Left lung (tissue), 10 donors: Measurements from ENCODE around the gene SNX3. TPM values are rescaled to one million over a fixed set of nuclear protein-coding genes. Genes with fewer than 3 reads are reported as not detected.
A peak's percentile ranks its signal among the peaks of the same experiment; 100 is the strongest.
"Not testable (repeated sequence)": the region's sequence is repeated elsewhere in the genome, so short reads cannot be mapped to it uniquely, and the experiment has no call there.

Source experiments
- ATAC-seq: fragments of 200-7000 bp; cut with Tn5 transposase; one replicate; pipeline ENCODE4 v1.9.1; 2020; ENCODE audit warnings: moderate library complexity
- DNase-seq, 4 donors: peaks; one replicate each; pipeline ENCODE4 v3.0.0-alpha.2; 2013 to 2020
- H3K27ac ChIP-seq, 2 donors: fragments of 200-600 bp; sonication (generic) in 1 of 2; one replicate each; pipeline versions ENCODE4 v1.5.0 to v1.8.0; 2020 to 2021
- H3K27me3 ChIP-seq, 2 donors: fragments of 200-600 bp; sonication (generic) in 1 of 2; one replicate each; pipeline versions ENCODE4 v1.5.0 to v1.8.0; 2020 to 2021
- H3K36me3 ChIP-seq, 2 donors: fragments of 200-600 bp; sonication (generic) in 1 of 2; one replicate each; pipeline versions ENCODE4 v1.5.0 to v1.8.0; 2020 to 2021
- H3K4me1 ChIP-seq, 2 donors: fragments of 200-600 bp; one replicate each; pipeline ENCODE4 v1.8.0; 2021
- H3K4me3 ChIP-seq, 2 donors: fragments of 200-600 bp; sonication (generic) in 1 of 2; one replicate each; pipeline versions ENCODE4 v1.5.0 to v1.8.0; 2020 to 2021; ENCODE audit warnings: mild to moderate bottlenecking in 1 of 2
- H3K9me3 ChIP-seq, 2 donors: fragments of 200-600 bp; sonication (generic) in 1 of 2; one replicate each; pipeline versions ENCODE4 v1.5.0 to v1.8.0; 2020 to 2021
- intact Hi-C, 2 donors: fragments of 100-400 bp; cut with DNase I; formaldehyde crosslinking; loops; one replicate each; pipeline versions ENCODE4 v1.11.2 to v1.14.2; 2022
- polyA plus RNA-seq, 6 donors: library from polyadenylated mRNA; unstranded; fragments of 120-200 nt; gene quantifications; one replicate each; pipeline ENCODE4 v1.2.1, GENCODE V29; 2013; ENCODE audit not compliant: insufficient read length in 6 of 6
- total RNA-seq, 2 donors: library from RNA; stranded (reverse); fragmentation: NEBNext Ultra II Directional; extraction: Animal tissue kit (Norgen Biotek cat#: 25700); gene quantifications; one replicate each; pipeline ENCODE4 v1.2.1, GENCODE V29; 2021
- TF ChIP-seq, protein P1 (sequence below), 2 donors: fragments of 200-600 bp; sonication (generic) in 1 of 2; IDR thresholded peaks; one replicate each; pipeline versions ENCODE4 v1.5.0 to v1.8.0; 2021; ENCODE audit warnings: antibody characterized with exemption in 2 of 2
- donor health status: DM: no; HTN: yes; CAD: no.
- donor health status: DM: no; HTN: no; CAD: no.

The SNX3 gene
- total and polyA plus RNA-seq, 8 donors: 196 to 284 (median 232) TPM

DNA sequence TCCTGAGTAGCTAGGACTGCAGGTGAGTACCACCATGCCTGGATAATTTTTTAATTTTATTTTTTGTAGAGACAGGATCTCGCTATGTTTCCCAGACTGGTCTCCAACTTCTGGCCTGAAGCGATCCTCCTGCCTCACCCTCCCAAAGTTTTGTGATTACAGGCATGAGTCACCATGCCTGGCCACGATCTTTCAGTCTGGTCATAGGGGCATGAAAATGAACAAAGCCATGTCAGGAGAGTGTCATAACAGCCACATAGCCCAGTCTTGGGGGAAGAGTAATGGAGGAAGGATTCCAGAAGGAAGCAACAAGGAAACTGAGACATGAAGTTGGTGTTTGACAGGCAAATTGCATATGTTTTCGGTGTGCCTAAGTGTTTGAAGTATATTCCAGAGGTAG, 17.0 kb upstream of the SNX3 start:
- no peaks in the 10 kb centered on the region for H3K27me3 ChIP-seq
- ATAC-seq: no peak
- H3K36me3 ChIP-seq: no peaks in the 10 kb centered on the region
- intact Hi-C loops: no loop called here
- no peak overlapping the region for H3K4me3 ChIP-seq
- H3K9me3 ChIP-seq: no peaks in the 10 kb centered on the region
- H3K4me1 ChIP-seq: no peaks in the 10 kb centered on the region
- H3K27ac ChIP-seq: no peak overlapping the region
- DNase-seq: no peak
- TF ChIP-seq, protein P1, sequence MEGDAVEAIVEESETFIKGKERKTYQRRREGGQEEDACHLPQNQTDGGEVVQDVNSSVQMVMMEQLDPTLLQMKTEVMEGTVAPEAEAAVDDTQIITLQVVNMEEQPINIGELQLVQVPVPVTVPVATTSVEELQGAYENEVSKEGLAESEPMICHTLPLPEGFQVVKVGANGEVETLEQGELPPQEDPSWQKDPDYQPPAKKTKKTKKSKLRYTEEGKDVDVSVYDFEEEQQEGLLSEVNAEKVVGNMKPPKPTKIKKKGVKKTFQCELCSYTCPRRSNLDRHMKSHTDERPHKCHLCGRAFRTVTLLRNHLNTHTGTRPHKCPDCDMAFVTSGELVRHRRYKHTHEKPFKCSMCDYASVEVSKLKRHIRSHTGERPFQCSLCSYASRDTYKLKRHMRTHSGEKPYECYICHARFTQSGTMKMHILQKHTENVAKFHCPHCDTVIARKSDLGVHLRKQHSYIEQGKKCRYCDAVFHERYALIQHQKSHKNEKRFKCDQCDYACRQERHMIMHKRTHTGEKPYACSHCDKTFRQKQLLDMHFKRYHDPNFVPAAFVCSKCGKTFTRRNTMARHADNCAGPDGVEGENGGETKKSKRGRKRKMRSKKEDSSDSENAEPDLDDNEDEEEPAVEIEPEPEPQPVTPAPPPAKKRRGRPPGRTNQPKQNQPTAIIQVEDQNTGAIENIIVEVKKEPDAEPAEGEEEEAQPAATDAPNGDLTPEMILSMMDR (IDR thresholded peaks at IDR 0.05): no peak

DNA sequence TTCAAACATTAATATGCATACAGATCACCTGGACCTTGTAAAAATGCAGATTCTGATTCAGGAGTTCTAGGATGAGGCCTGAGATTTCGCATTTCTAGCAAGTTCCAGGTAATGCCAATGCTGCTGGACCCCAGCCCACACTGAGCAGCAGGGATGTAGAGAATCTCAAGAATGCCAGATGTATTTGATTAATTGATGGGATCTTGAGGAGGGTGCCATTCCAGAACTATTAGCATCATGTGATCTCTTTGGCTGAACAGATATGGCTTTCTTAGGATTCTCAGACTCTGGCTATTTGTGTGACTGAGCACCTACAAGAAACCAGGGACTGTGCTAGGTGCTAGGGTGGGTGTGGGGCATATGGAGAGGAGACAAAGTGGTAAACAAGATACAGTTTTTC, 16.5 kb upstream of the SNX3 start:
- DNase-seq: no peak
- Histone ChIP-seq H3K4me3 (no peak overlapping the region), H3K36me3 (no peaks in the 10 kb centered on the region), H3K9me3 (no peaks in the 10 kb centered on the region), H3K27me3 (no peaks in the 10 kb centered on the region), H3K27ac (no peak overlapping the region), H3K4me1 (no peaks in the 10 kb centered on the region)
- intact Hi-C loops: no loop called here
- ATAC-seq: no peak
- TF ChIP-seq, protein P1 (IDR thresholded peaks at IDR 0.05): no peak

DNA sequence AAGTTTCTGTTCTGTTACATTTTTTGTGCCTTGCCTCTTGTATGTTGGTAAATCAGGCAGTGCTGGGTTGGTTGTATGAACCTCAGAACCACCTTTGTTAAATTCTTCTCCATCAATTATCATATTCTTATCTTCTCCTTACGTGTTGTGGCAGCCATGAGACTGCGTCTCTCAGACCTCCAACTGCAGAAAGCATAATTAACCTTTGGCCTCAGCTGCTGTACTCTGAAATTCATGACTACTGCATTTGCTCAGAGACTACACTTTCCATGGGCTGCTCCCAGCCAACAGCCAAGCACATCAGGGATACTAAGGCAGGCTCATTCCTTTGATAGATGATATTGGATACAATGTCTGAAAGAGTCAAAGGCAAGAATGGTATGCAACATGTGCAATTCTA, 15.1 kb upstream of the SNX3 start:
- Histone ChIP-seq H3K36me3 (no peaks in the 10 kb centered on the region), H3K27ac (no peak overlapping the region), H3K9me3 (no peaks in the 10 kb centered on the region), H3K27me3 (no peaks in the 10 kb centered on the region), H3K4me3 (no peak overlapping the region), H3K4me1 (no peaks in the 10 kb centered on the region)
- no peak for ATAC-seq
- TF ChIP-seq, protein P1 (IDR thresholded peaks at IDR 0.05): no peak
- no peak for DNase-seq
- intact Hi-C loops: no loop called here

DNA sequence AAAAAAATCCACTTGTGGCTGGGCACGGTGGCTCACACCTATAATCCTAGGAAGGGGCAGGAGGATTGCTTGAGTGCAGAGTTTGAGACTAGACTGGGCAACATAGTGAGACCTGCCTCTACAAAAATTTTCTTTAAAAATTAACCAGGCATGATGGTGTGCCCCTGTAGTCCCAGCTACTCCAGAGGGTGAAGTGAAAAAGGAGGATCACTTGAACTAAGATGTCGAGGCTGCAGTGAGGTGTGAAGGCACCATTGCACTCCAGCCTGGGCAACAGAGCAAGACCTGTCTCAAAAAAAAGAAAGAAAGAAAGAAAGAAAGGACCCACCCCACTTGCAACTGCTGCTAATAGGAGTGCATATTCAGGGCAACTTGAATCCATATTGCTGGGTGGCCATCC, 13.7 kb upstream of the SNX3 start:
- no peak overlapping the region for H3K4me3 ChIP-seq
- DNase-seq (no peak), ATAC-seq (no peak)
- intact Hi-C loops: no loop called here
- H3K4me1 ChIP-seq: no peaks in the 10 kb centered on the region
- H3K36me3 ChIP-seq: no peaks in the 10 kb centered on the region
- TF ChIP-seq, protein P1 (IDR thresholded peaks at IDR 0.05): no peak
- no peaks in the 10 kb centered on the region for H3K9me3 ChIP-seq
- no peak overlapping the region for H3K27ac ChIP-seq
- H3K27me3 ChIP-seq: no peaks in the 10 kb centered on the region

DNA sequence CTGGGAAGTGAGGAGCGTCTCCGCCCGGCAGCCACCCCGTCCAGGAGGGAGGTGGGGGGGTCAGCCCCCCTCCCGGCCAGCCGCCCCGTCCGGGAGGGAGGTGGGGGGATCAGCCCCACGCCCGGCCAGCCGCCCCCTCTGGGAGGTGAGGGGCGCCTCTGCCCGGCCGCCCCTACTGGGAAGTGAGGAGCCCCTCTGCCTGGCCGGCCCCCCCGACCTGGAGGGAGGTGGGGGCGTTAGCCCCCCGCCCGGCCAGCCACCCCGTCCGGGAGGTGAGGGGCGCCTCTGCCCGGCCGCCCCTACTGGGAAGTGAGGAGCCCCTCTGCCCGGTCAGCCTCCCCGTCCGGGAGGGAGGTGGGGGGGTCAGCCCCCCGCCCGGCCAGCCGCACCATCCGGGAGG, 9.1 kb upstream of the SNX3 start:
- peak in 1 of 4 donors; percentile 52 for DNase-seq
- intact Hi-C loops, H3K36me3 ChIP-seq, H3K4me1 ChIP-seq, H3K27me3 ChIP-seq, ATAC-seq, H3K27ac ChIP-seq, H3K4me3 ChIP-seq, H3K9me3 ChIP-seq: not testable (repeated sequence)

DNA sequence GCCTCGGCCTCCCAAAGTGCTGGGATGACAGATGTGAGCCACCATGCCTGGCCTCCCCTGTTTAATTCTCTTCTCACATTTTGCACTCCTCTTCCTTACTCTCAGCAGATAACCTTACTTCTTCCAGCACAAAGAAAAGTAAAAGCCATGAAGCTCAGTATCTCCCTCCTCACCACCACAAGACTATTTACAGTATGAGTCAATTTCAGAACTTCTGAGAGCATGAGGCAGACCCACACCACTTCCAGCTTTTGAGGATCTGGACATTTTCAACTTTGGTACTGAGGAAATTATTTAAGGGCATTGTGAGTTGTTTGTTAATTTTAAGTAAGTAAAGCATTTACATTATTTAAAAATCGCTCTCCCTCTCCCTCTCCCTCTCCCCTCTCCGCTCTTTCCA, 8.0 kb upstream of the SNX3 start:
- Histone ChIP-seq H3K4me3 (no peak overlapping the region), H3K9me3 (no peaks in the 10 kb centered on the region), H3K4me1 (no peaks in the 10 kb centered on the region), H3K27me3 (no peaks in the 10 kb centered on the region), H3K36me3 (no peaks in the 10 kb centered on the region), H3K27ac (no peak overlapping the region)
- TF ChIP-seq, protein P1 (IDR thresholded peaks at IDR 0.05): no peak
- no peak for DNase-seq
- no peak for ATAC-seq
- intact Hi-C loops: no loop called here
